H1 (cell line): ENCODE measurements around the gene PHC3. TPM values are rescaled to one million over a fixed set of nuclear protein-coding genes. Genes with fewer than 3 reads are reported as not detected.

ENCODE experiments used
- CTCF ChIA-PET: fragments of 300-600 bp; sonication (Branson Sonifier 250); formaldehyde crosslinking; loops from one replicate; lab custom pipeline; 2021; ENCODE audit not compliant: partially characterized antibody; lab: Charles Lee
- POLR2A ChIA-PET: fragments of 300-600 bp; sonication (Branson Sonifier 250); formaldehyde crosslinking; loops from one replicate; lab custom pipeline; 2021; ENCODE audit warnings: inconsistent platforms; ENCODE audit not compliant: partially characterized antibody; lab: Charles Lee
- DNase-seq, 2 experiments: peaks; one replicate each; pipeline versions ENCODE4 v3.0.0 to v3.0.0-alpha.2; 2010 to 2022; ENCODE audit warnings: low spot score in 2 of 2, low read depth in 1 of 2, mixed read lengths in 1 of 2
- FAIRE-seq: peaks from 2 replicates; lab custom pipeline; 2011; peaks lifted over from hg19 to GRCh38; lab: Jason Lieb, UNC
- H2AFZ ChIP-seq: 2 replicates; pipeline ENCODE4 v1.8.1; 2012; ENCODE audit warnings: low read length, inconsistent platforms
- H2AK5ac ChIP-seq: 2 replicates; pipeline ENCODE4 v1.6.1; 2013; ENCODE audit warnings: low read depth, low read length
- H2BK120ac ChIP-seq: replicated peaks from 2 replicates; pipeline ENCODE3; 2013; ENCODE audit warnings: low read depth, low read length, inconsistent platforms
- H2BK12ac ChIP-seq: 2 replicates; pipeline ENCODE4 v1.6.1; 2013; ENCODE audit warnings: low read depth, low read length
- H2BK15ac ChIP-seq: 2 replicates; pipeline ENCODE4 v1.6.1; 2013; ENCODE audit warnings: low read length
- H2BK20ac ChIP-seq: 2 replicates; pipeline ENCODE4 v1.6.1; 2013; ENCODE audit warnings: low read length
- H2BK5ac ChIP-seq: 2 replicates; pipeline ENCODE4 v1.6.1; 2013; ENCODE audit warnings: low read depth, low read length
- H3K14ac ChIP-seq: 2 replicates; pipeline ENCODE4 v1.6.1; 2013; ENCODE audit warnings: inconsistent platforms; ENCODE audit not compliant: insufficient read length
- H3K18ac ChIP-seq: 2 replicates; pipeline ENCODE4 v1.6.1; 2013; ENCODE audit warnings: low read length; ENCODE audit errors: extremely low read depth
- H3K23ac ChIP-seq: 2 replicates; pipeline ENCODE4 v1.6.1; 2013; ENCODE audit warnings: inconsistent platforms; ENCODE audit not compliant: insufficient read length
- H3K23me2 ChIP-seq: 2 replicates; pipeline ENCODE4 v1.6.1; 2013; ENCODE audit warnings: low read depth, low read length
- H3K27ac ChIP-seq: 2 replicates; pipeline ENCODE4 v1.6.1; 2011; ENCODE audit warnings: low read depth, low read length, inconsistent platforms
- H3K27me3 ChIP-seq, 4 experiments: replicated peaks in 1 of 4; 1 replicate in 1 of 4; 2 replicates in 3 of 4; pipeline versions ENCODE4 v1.6.1 to v1.8.1; 2011 to 2013; ENCODE audit warnings: low read length in 3 of 4, mild to moderate bottlenecking in 3 of 4, inconsistent platforms in 2 of 4, mixed read lengths in 2 of 4, moderate library complexity in 1 of 4; ENCODE audit not compliant: control insufficient read depth in 3 of 4, insufficient read depth in 3 of 4; ENCODE audit errors: extremely low read depth in 1 of 4
- H3K36me3 ChIP-seq, 4 experiments: 2 replicates each; pipeline versions ENCODE4 v1.6.1 to v1.8.1; 2011 to 2013; ENCODE audit warnings: mild to moderate bottlenecking in 4 of 4, low read length in 3 of 4, moderate library complexity in 2 of 4, control low read depth in 1 of 4, inconsistent platforms in 1 of 4; ENCODE audit not compliant: insufficient read depth in 4 of 4, control insufficient read depth in 2 of 4
- H3K4ac ChIP-seq: replicated peaks from 2 replicates; pipeline ENCODE3; 2013; ENCODE audit warnings: low read length, low read depth, mixed read lengths, inconsistent platforms; ENCODE audit not compliant: insufficient read length
- H3K4me1 ChIP-seq, 4 experiments: replicated peaks in 1 of 4; 1 replicate in 1 of 4; 2 replicates in 3 of 4; pipeline versions ENCODE4 v1.6.1 to v1.8.1; 2011 to 2013; ENCODE audit warnings: low read length in 3 of 4, inconsistent platforms in 2 of 4, mixed read lengths in 1 of 4; ENCODE audit not compliant: insufficient read depth in 4 of 4, control insufficient read depth in 3 of 4
- H3K4me2 ChIP-seq, 2 experiments: 2 replicates each; pipeline versions ENCODE4 v1.6.1 to v1.8.1; 2011 to 2013; ENCODE audit warnings: low read depth in 2 of 2, low read length in 2 of 2, control low read depth in 1 of 2, inconsistent platforms in 1 of 2, mild to moderate bottlenecking in 1 of 2; ENCODE audit not compliant: insufficient read depth in 1 of 2
- H3K4me3 ChIP-seq, 4 experiments: fragments of 200-600, 300-600 bp in 1 of 4; sonication (generic), shearing (Covaris generic), sonication (Bioruptor Twin) in 1 of 4; 2 replicates each; pipeline versions ENCODE4 v1.5.1 to v1.8.1; 2011 to 2016; ENCODE audit warnings: low read length in 4 of 4, low read depth in 3 of 4, control low read depth in 2 of 4, inconsistent platforms in 2 of 4, mild to moderate bottlenecking in 2 of 4, mixed read lengths in 1 of 4, moderate library complexity in 1 of 4; ENCODE audit not compliant: insufficient read depth in 2 of 4; ENCODE audit errors: extremely low read depth in 1 of 4
- H3K56ac ChIP-seq: replicated peaks from 2 replicates; pipeline ENCODE3; 2013; ENCODE audit warnings: low read depth, mild to moderate bottlenecking, mixed read lengths, low read length, inconsistent platforms; ENCODE audit not compliant: insufficient read length
- H3K79me1 ChIP-seq: 2 replicates; pipeline ENCODE4 v1.6.1; 2013; ENCODE audit warnings: low read depth, low read length, control low read depth
- H3K79me2 ChIP-seq, 2 experiments: 2 replicates each; pipeline versions ENCODE4 v1.6.1 to v1.8.1; 2012 to 2013; ENCODE audit warnings: low read length in 2 of 2, mild to moderate bottlenecking in 2 of 2, inconsistent platforms in 1 of 2; ENCODE audit not compliant: insufficient read depth in 2 of 2, control insufficient read depth in 1 of 2
- H3K9ac ChIP-seq, 4 experiments: replicated peaks in 1 of 4; 1 replicate in 1 of 4; 2 replicates in 3 of 4; pipeline versions ENCODE4 v1.6.1 to v1.8.1; 2011 to 2013; ENCODE audit warnings: low read depth in 3 of 4, low read length in 3 of 4, control low read depth in 2 of 4, mild to moderate bottlenecking in 2 of 4, moderate library complexity in 2 of 4, inconsistent platforms in 1 of 4; ENCODE audit errors: extremely low read depth in 1 of 4
- H3K9me3 ChIP-seq, 2 experiments: 2 replicates each; pipeline versions ENCODE4 v1.6.1 to v1.8.1; 2012 to 2013; ENCODE audit warnings: mild to moderate bottlenecking in 2 of 2, moderate library complexity in 2 of 2, control low read depth in 1 of 2, inconsistent platforms in 1 of 2, low read depth in 1 of 2, low read length in 1 of 2, mixed read lengths in 1 of 2; ENCODE audit not compliant: insufficient read depth in 2 of 2
- H4K20me1 ChIP-seq, 2 experiments: replicated peaks in 1 of 2; 2 replicates each; pipeline versions ENCODE3 to v1.8.1; 2011 to 2013; ENCODE audit warnings: inconsistent platforms in 2 of 2, low read length in 2 of 2, mild to moderate bottlenecking in 1 of 2; ENCODE audit not compliant: insufficient read depth in 2 of 2, control insufficient read depth in 1 of 2
- H4K5ac ChIP-seq: 2 replicates; pipeline ENCODE4 v1.6.1; 2013; ENCODE audit warnings: low read length, low read depth, mixed read lengths, inconsistent platforms; ENCODE audit not compliant: insufficient read length
- H4K8ac ChIP-seq: 2 replicates; pipeline ENCODE4 v1.8.0; 2013; ENCODE audit warnings: mild to moderate bottlenecking, moderate library complexity, low read length, inconsistent platforms; ENCODE audit not compliant: insufficient read depth; ENCODE audit errors: extremely low read depth
- H4K91ac ChIP-seq: replicated peaks from 2 replicates; pipeline ENCODE3; 2013; ENCODE audit warnings: low read length, mixed read lengths, inconsistent platforms; ENCODE audit not compliant: insufficient read length
- ASH2L ChIP-seq: fragments of 200-600, 300-600 bp; sonication (generic); IDR thresholded peaks from one replicate; pipeline ENCODE4 v1.7.1; 2017; ENCODE audit warnings: low read length
- POLR2AphosphoS5 ChIP-seq: IDR thresholded peaks from 2 replicates; pipeline ENCODE4 v1.6.1; 2011; ENCODE audit warnings: low read depth, low read length
- SIX5 ChIP-seq: IDR thresholded peaks from 2 replicates; pipeline ENCODE4 v1.6.1; 2011; ENCODE audit warnings: mild to moderate bottlenecking, low read depth, low read length
- SP4 ChIP-seq: IDR thresholded peaks from 2 replicates; pipeline ENCODE4 v1.6.1; 2012; ENCODE audit warnings: low read length, inconsistent platforms
- TEAD4 ChIP-seq: IDR thresholded peaks from 2 replicates; pipeline ENCODE4 v1.6.1; 2012; ENCODE audit warnings: low read depth, low read length, inconsistent platforms, mixed read lengths
- WGBS, 2 experiments: shearing (Covaris generic) in 1 of 2; methylation state at CpG; one replicate each; pipeline versions ENCODE4 v1.1.6 to v1.1.7; 2013 to 2015; ENCODE audit warnings: low lambda C conversion rate in 2 of 2, mixed read lengths in 2 of 2, inconsistent platforms in 1 of 2, low coverage in 1 of 2, missing lambda C conversion rate in 1 of 2; ENCODE audit not compliant: insufficient replicate concordance in 2 of 2, insufficient coverage in 1 of 2, insufficient read length in 1 of 2; ENCODE audit errors: extremely low coverage in 1 of 2, missing lambda C conversion rate in 1 of 2; 5-methylcytosine and 5-hydroxymethylcytosine counted together
- polyA plus RNA-seq, 7 experiments: library from polyadenylated mRNA; depleted of rRNA in 3 of 7; stranded (reverse) in 5 of 7; unstranded in 2 of 7; fragments of >200 nt in 5 of 7; fragments of 200-250 nt in 2 of 7; gene quantifications; 1 replicate in 5 of 7; 2 replicates in 1 of 7; 4 replicates in 1 of 7; pipeline versions ENCODE4 v1.2.1 to v1.2.3, GENCODE V29; 2011 to 2013; ENCODE audit warnings: missing spikeins in 2 of 7, mixed read lengths in 2 of 7
- total RNA-seq: library from RNA; stranded (reverse); fragmentation: NEBNext Ultra II Directional; extraction: Animal tissue kit (Norgen Biotek cat#: 25700); gene quantifications from 2 replicates; pipeline ENCODE4 v1.2.1, GENCODE V29; 2021

PHC3 gene
- total and polyA plus RNA-seq, 2 of the 8 experiments (the other 6 are each of a cell fraction or from before 2014, with no cell fraction given): 26.4 to 29.2 TPM

- no peak overlapping the region for H2BK5ac ChIP-seq
- H4K91ac ChIP-seq: no peak overlapping the region
- H3K18ac ChIP-seq: no peak overlapping the region
- H3K27ac ChIP-seq: no peak overlapping the region
- H3K23me2 ChIP-seq: no peaks in the 10 kb centered on the region
- H3K27me3 ChIP-seq: no peaks in the 10 kb centered on the region
- H2BK120ac ChIP-seq: no peak overlapping the region
- WGBS, 2 experiments: 94% methylated on average over 3 of the region's 3 CpGs; no CpG with 5 or more reads in 1 of the 2 experiments
- peaks cover 1% of the 10 kb centered on the region in 2 experiments for H4K20me1 ChIP-seq
- no peaks in the 10 kb centered on the region for H3K79me1 ChIP-seq
- no peak overlapping the region for H3K4me2 ChIP-seq
- no peak overlapping the region for H2BK15ac ChIP-seq
- no peak overlapping the region for H2AK5ac ChIP-seq
- H3K4me3 ChIP-seq: no peak overlapping the region
- no peak overlapping the region for H2BK20ac ChIP-seq
- no peak for DNase-seq
- no peak overlapping the region for H4K8ac ChIP-seq
- no peak overlapping the region for H3K56ac ChIP-seq
- no peak overlapping the region for H3K4ac ChIP-seq
- ChIA-PET POLR2A (no interaction called here), CTCF (interaction anchor here (0.9 kb wide), 1 partner anchor 61 kb away, joined by 3 read pairs; no protein-coding TSS in a partner anchor)
- H2BK12ac ChIP-seq: no peak overlapping the region
- H3K9ac ChIP-seq: no peak overlapping the region
- H3K14ac ChIP-seq: no peak overlapping the region
- no peak overlapping the region for H2AFZ ChIP-seq
- no peaks in the 10 kb centered on the region for H3K36me3 ChIP-seq
- TF ChIP-seq SIX5 (no peak), SP4 (no peak), POLR2AphosphoS5 (no peak), TEAD4 (no peak), ASH2L (no peak)
- H3K23ac ChIP-seq: no peak overlapping the region
- no peak for FAIRE-seq
- no peak overlapping the region for H4K5ac ChIP-seq
- no peaks in the 10 kb centered on the region for H3K9me3 ChIP-seq
- H3K79me2 ChIP-seq: peaks cover 0 to 36% of the 10 kb centered on the region in 2 experiments; a peak in 2 of 4 replicates
- peaks cover 0 to 4% (median 0%) of the 10 kb centered on the region in 4 experiments; a peak in 1 of 7 replicates for H3K4me1 ChIP-seq
These were observed 27.4 kb downstream of the PHC3 start for GRCh38 chr3:170154084-170154483.
